Mesenchymal stem cell (in vitro differentiated cells and primary cell): ENCODE data around the gene HAL.
A peak's percentile ranks its signal among the peaks of the same experiment; 100 is the strongest.

Experiments
- DNase-seq: peaks from one replicate; pipeline ENCODE4 v3.0.0-alpha.2; 2013
- H2AFZ ChIP-seq: one replicate; pipeline ENCODE4 v1.6.1; 2013; ENCODE audit warnings: low read depth, mild to moderate bottlenecking, control low read depth, inconsistent platforms, low read length, moderate library complexity
- H2AK5ac ChIP-seq: 2 replicates; pipeline ENCODE4 v1.6.1; 2013; ENCODE audit warnings: low read length, moderate library complexity, mild to moderate bottlenecking, inconsistent platforms; ENCODE audit not compliant: severe bottlenecking
- H2BK120ac ChIP-seq: one replicate; pipeline ENCODE4 v1.6.1; 2013; ENCODE audit warnings: low read depth, mild to moderate bottlenecking, inconsistent platforms, low read length, moderate library complexity
- H2BK12ac ChIP-seq, 2 experiments: one replicate each; pipeline ENCODE4 v1.6.1; 2013; ENCODE audit warnings: inconsistent platforms in 2 of 2, low read length in 2 of 2, mild to moderate bottlenecking in 2 of 2, moderate library complexity in 2 of 2, control low read depth in 1 of 2
- H2BK15ac ChIP-seq: one replicate; pipeline ENCODE4 v1.6.1; 2013; ENCODE audit warnings: mild to moderate bottlenecking, low read depth, inconsistent platforms; ENCODE audit not compliant: poor library complexity, severe bottlenecking
- H2BK5ac ChIP-seq: 2 replicates; pipeline ENCODE4 v1.6.1; 2013; ENCODE audit warnings: low read depth, mild to moderate bottlenecking, low read length, control low read depth, inconsistent platforms; ENCODE audit not compliant: poor library complexity, severe bottlenecking
- H3K14ac ChIP-seq, 2 experiments: one replicate each; pipeline ENCODE4 v1.6.1; 2013; ENCODE audit warnings: inconsistent platforms in 2 of 2, low read length in 2 of 2, control low read depth in 1 of 2, mild to moderate bottlenecking in 1 of 2, moderate library complexity in 1 of 2
- H3K18ac ChIP-seq, 2 experiments: one replicate each; pipeline ENCODE4 v1.6.1; 2013; ENCODE audit warnings: inconsistent platforms in 2 of 2, low read length in 2 of 2, control low read depth in 1 of 2, low read depth in 1 of 2, mild to moderate bottlenecking in 1 of 2
- H3K23ac ChIP-seq, 2 experiments: one replicate each; pipeline ENCODE4 v1.6.1; 2013; ENCODE audit warnings: inconsistent platforms in 2 of 2, low read length in 2 of 2, mild to moderate bottlenecking in 2 of 2, moderate library complexity in 2 of 2, control low read depth in 1 of 2
- H3K27ac ChIP-seq: 2 replicates; pipeline ENCODE4 v1.5.1; 2013; ENCODE audit warnings: mild to moderate bottlenecking, moderate library complexity, low read length, control low read depth, inconsistent platforms; ENCODE audit not compliant: poor library complexity, severe bottlenecking
- H3K27me3 ChIP-seq, 2 experiments: 2 replicates each; pipeline versions ENCODE4 v1.6.1 to v1.7.0; 2013; ENCODE audit warnings: low read length in 2 of 2, mild to moderate bottlenecking in 2 of 2, moderate library complexity in 2 of 2, control low read depth in 1 of 2, inconsistent platforms in 1 of 2; ENCODE audit not compliant: control insufficient read depth in 1 of 2, insufficient read depth in 1 of 2
- H3K36me3 ChIP-seq, 2 experiments: 2 replicates each; pipeline versions ENCODE4 v1.6.1 to v1.7.0; 2013; ENCODE audit warnings: low read length in 2 of 2, control low read depth in 1 of 2, inconsistent platforms in 1 of 2, low read depth in 1 of 2, mild to moderate bottlenecking in 1 of 2; ENCODE audit not compliant: insufficient read depth in 2 of 2, control insufficient read depth in 1 of 2
- H3K4ac ChIP-seq, 2 experiments: one replicate each; pipeline ENCODE4 v1.6.1; 2013; ENCODE audit warnings: inconsistent platforms in 2 of 2, low read length in 2 of 2, mild to moderate bottlenecking in 2 of 2, moderate library complexity in 2 of 2, control low read depth in 1 of 2, low read depth in 1 of 2
- H3K4me1 ChIP-seq: 2 replicates; pipeline ENCODE4 v1.6.1; 2013; ENCODE audit warnings: low read depth, low read length, control low read depth; ENCODE audit not compliant: control insufficient read depth, insufficient read depth
- H3K4me2 ChIP-seq: 2 replicates; pipeline ENCODE4 v1.6.1; 2013; ENCODE audit warnings: low read length, mild to moderate bottlenecking, inconsistent platforms; ENCODE audit not compliant: poor library complexity, severe bottlenecking
- H3K4me3 ChIP-seq, 2 experiments: 2 replicates each; pipeline versions ENCODE4 v1.5.1 to v1.7.0; 2013; ENCODE audit warnings: low read length in 2 of 2, mild to moderate bottlenecking in 2 of 2, control low read depth in 1 of 2, low read depth in 1 of 2; ENCODE audit not compliant: insufficient read depth in 1 of 2
- H3K79me1 ChIP-seq: replicated peaks from 2 replicates; pipeline ENCODE4 v1.6.1; 2013; ENCODE audit warnings: mild to moderate bottlenecking, control low read depth, low read length, inconsistent platforms; ENCODE audit not compliant: poor library complexity, severe bottlenecking
- H3K9ac ChIP-seq: 2 replicates; pipeline ENCODE4 v1.7.0; 2013; ENCODE audit warnings: mild to moderate bottlenecking, low read length, moderate library complexity
- H3K9me3 ChIP-seq: 2 replicates; pipeline ENCODE4 v1.7.0; 2013; ENCODE audit warnings: mild to moderate bottlenecking, low read length; ENCODE audit not compliant: control insufficient read depth
- H4K8ac ChIP-seq: one replicate; pipeline ENCODE4 v1.6.1; 2013; ENCODE audit warnings: inconsistent platforms, mild to moderate bottlenecking, low read length, moderate library complexity
- H4K91ac ChIP-seq: one replicate; pipeline ENCODE4 v1.6.1; 2013; ENCODE audit warnings: mild to moderate bottlenecking, low read length, inconsistent platforms
- WGBS: methylation state at CpG from one replicate; pipeline ENCODE4 v1.1.7; 2013; ENCODE audit warnings: mixed read lengths; 5-methylcytosine and 5-hydroxymethylcytosine counted together

Gene HAL

GRCh38 chr12:95944108-95944704 lies 51.9 kb downstream of the HAL start:
- Histone ChIP-seq H4K8ac (no peak overlapping the region), H3K27me3 (peaks cover 6 to 7% of the 10 kb centered on the region in 2 experiments), H3K4me3 (no peak overlapping the region), H3K18ac (no peak overlapping the region), H3K4me1 (peaks cover 6% of the 10 kb centered on the region), H3K23ac (no peak overlapping the region), H3K9ac (no peak overlapping the region), H3K9me3 (no peaks in the 10 kb centered on the region), H2BK120ac (no peak overlapping the region), H3K79me1 (no peaks in the 10 kb centered on the region), H3K36me3 (no peaks in the 10 kb centered on the region), H2BK12ac (no peak overlapping the region), H2BK15ac (no peak overlapping the region), H2BK5ac (no peak overlapping the region), H2AK5ac (no peak overlapping the region), H2AFZ (no peak overlapping the region), H3K4ac (no peak overlapping the region), H3K4me2 (no peak overlapping the region), H4K91ac (no peak overlapping the region), H3K14ac (no peak overlapping the region), H3K27ac (no peak overlapping the region)
- no peak for DNase-seq
- WGBS: 78% methylated on average over 8 of the region's 10 CpGs

- H2BK12ac ChIP-seq: peak within 1 kb of the TSS in 1 of 2 experiments; percentile 49
- H3K14ac ChIP-seq: no peak within 1 kb of the TSS
- peak within 1 kb of the TSS; percentile 78 for H4K91ac ChIP-seq
- peak within 1 kb of the TSS; percentile 96 for H3K4me2 ChIP-seq
- H2AFZ ChIP-seq: peak within 1 kb of the TSS; percentile 55
- H3K23ac ChIP-seq: no peak within 1 kb of the TSS
- no peaks in the 10 kb centered on the region for H3K9me3 ChIP-seq
- H2AK5ac ChIP-seq: no peak within 1 kb of the TSS
- H3K18ac ChIP-seq: peak within 1 kb of the TSS; percentile 43 to 67
- 1% methylated on average over 38 of the region's 38 CpGs for WGBS
- peak within 1 kb of the TSS; percentile 75 to 84 for H3K4me3 ChIP-seq
- H3K9ac ChIP-seq: peak within 1 kb of the TSS; percentile 88
- no peaks in the 10 kb centered on the region for H3K79me1 ChIP-seq
- no peaks in the 10 kb centered on the region for H3K36me3 ChIP-seq
- H3K27me3 ChIP-seq: peaks cover 5 to 7% of the 10 kb centered on the region in 2 experiments
- no peak within 1 kb of the TSS for H3K27ac ChIP-seq
- H2BK15ac ChIP-seq: peak within 1 kb of the TSS; percentile 89
- H2BK5ac ChIP-seq: peak within 1 kb of the TSS; percentile 49
- peak within 1 kb of the TSS; percentile 80 for H2BK120ac ChIP-seq
- H4K8ac ChIP-seq: peak within 1 kb of the TSS; percentile 96
- no peak within 1 kb of the TSS for H3K4ac ChIP-seq
- H3K4me1 ChIP-seq: peaks cover 6% of the 10 kb centered on the region
- peak; percentile 60 for DNase-seq
These were observed 52.8 kb downstream of the HAL start, which contains the start of gene AMDHD1 for GRCh38 chr12:95943330-95943842. TSS of gene AMDHD1 (plus strand) at chr12:95943331. CDS start at chr12:95943399, 68 bp downstream.

GRCh38 chr12:95942524-95943329 lies 53.4 kb downstream of the HAL start, which contains the start of gene CCDC38:
TSS of gene CCDC38 (minus strand) at chr12:95942614. CDS start at chr12:95936509, 6,105 bp downstream.
- peak within 1 kb of the TSS; percentile 49 for H2BK5ac ChIP-seq
- H3K14ac ChIP-seq: no peak within 1 kb of the TSS
- H3K9me3 ChIP-seq: no peaks in the 10 kb centered on the region
- H3K27ac ChIP-seq: no peak within 1 kb of the TSS
- H2BK12ac ChIP-seq: peak within 1 kb of the TSS in 1 of 2 experiments; percentile 49
- peak within 1 kb of the TSS; percentile 96 for H3K4me2 ChIP-seq
- peak within 1 kb of the TSS; percentile 88 for H3K9ac ChIP-seq
- peak; percentile 68 for DNase-seq
- peak within 1 kb of the TSS; percentile 78 for H4K91ac ChIP-seq
- H4K8ac ChIP-seq: peak within 1 kb of the TSS; percentile 96
- no peaks in the 10 kb centered on the region for H3K36me3 ChIP-seq
- H3K18ac ChIP-seq: peak within 1 kb of the TSS; percentile 43 to 67
- no peak within 1 kb of the TSS for H3K4ac ChIP-seq
- H3K27me3 ChIP-seq: peaks cover 5 to 7% of the 10 kb centered on the region in 2 experiments
- H3K4me3 ChIP-seq: peak within 1 kb of the TSS; percentile 75 to 84
- H3K23ac ChIP-seq: no peak within 1 kb of the TSS
- peak within 1 kb of the TSS; percentile 80 for H2BK120ac ChIP-seq
- H2AK5ac ChIP-seq: no peak within 1 kb of the TSS
- peak within 1 kb of the TSS; percentile 55 for H2AFZ ChIP-seq
- no peaks in the 10 kb centered on the region for H3K79me1 ChIP-seq
- peaks cover 6% of the 10 kb centered on the region for H3K4me1 ChIP-seq
- peak within 1 kb of the TSS; percentile 89 for H2BK15ac ChIP-seq
- WGBS: under 1% methylated on average over 51 of the region's 51 CpGs

GRCh38 chr12:95942101-95942523 lies 54.0 kb downstream of the HAL start:
- Histone ChIP-seq H3K27ac (no peak overlapping the region), H3K36me3 (no peaks in the 10 kb centered on the region), H4K91ac (no peak overlapping the region), H3K4me2 (peak overlapping the region; percentile 96), H3K14ac (no peak overlapping the region), H3K27me3 (peaks cover 5 to 7% of the 10 kb centered on the region in 2 experiments), H2BK120ac (no peak overlapping the region), H2BK5ac (no peak overlapping the region), H3K18ac (no peak overlapping the region), H2AK5ac (no peak overlapping the region), H3K79me1 (no peaks in the 10 kb centered on the region), H3K9ac (peak overlapping the region; percentile 88), H4K8ac (peak overlapping the region; percentile 37), H2BK15ac (no peak overlapping the region), H3K9me3 (no peaks in the 10 kb centered on the region), H3K4ac (no peak overlapping the region), H3K4me1 (peaks cover 6% of the 10 kb centered on the region), H3K23ac (no peak overlapping the region), H2BK12ac (no peak overlapping the region), H2AFZ (no peak overlapping the region), H3K4me3 (peak overlapping the region; percentile 72 to 84)
- DNase-seq: no peak
- WGBS: 10% methylated on average over 12 of the region's 13 CpGs
